Mesenchymal stem cell (in vitro differentiated cells and primary cell): ENCODE results near the gene CYP27B1. TPM values are rescaled to one million over a fixed set of nuclear protein-coding genes. Genes with fewer than 3 reads are reported as not detected.

ENCODE experiments used
- DNase-seq: peaks from one replicate; pipeline ENCODE4 v3.0.0-alpha.2; 2013
- H2AFZ ChIP-seq: one replicate; pipeline ENCODE4 v1.6.1; 2013; ENCODE audit warnings: low read depth, mild to moderate bottlenecking, control low read depth, inconsistent platforms, low read length, moderate library complexity
- H2AK5ac ChIP-seq: 2 replicates; pipeline ENCODE4 v1.6.1; 2013; ENCODE audit warnings: low read length, moderate library complexity, mild to moderate bottlenecking, inconsistent platforms; ENCODE audit not compliant: severe bottlenecking
- H2BK120ac ChIP-seq: one replicate; pipeline ENCODE4 v1.6.1; 2013; ENCODE audit warnings: low read depth, mild to moderate bottlenecking, inconsistent platforms, low read length, moderate library complexity
- H2BK12ac ChIP-seq, 2 experiments: one replicate each; pipeline ENCODE4 v1.6.1; 2013; ENCODE audit warnings: inconsistent platforms in 2 of 2, low read length in 2 of 2, mild to moderate bottlenecking in 2 of 2, moderate library complexity in 2 of 2, control low read depth in 1 of 2
- H2BK15ac ChIP-seq: one replicate; pipeline ENCODE4 v1.6.1; 2013; ENCODE audit warnings: mild to moderate bottlenecking, low read depth, inconsistent platforms; ENCODE audit not compliant: poor library complexity, severe bottlenecking
- H2BK5ac ChIP-seq: 2 replicates; pipeline ENCODE4 v1.6.1; 2013; ENCODE audit warnings: low read depth, mild to moderate bottlenecking, low read length, control low read depth, inconsistent platforms; ENCODE audit not compliant: poor library complexity, severe bottlenecking
- H3K14ac ChIP-seq, 2 experiments: one replicate each; pipeline ENCODE4 v1.6.1; 2013; ENCODE audit warnings: inconsistent platforms in 2 of 2, low read length in 2 of 2, control low read depth in 1 of 2, mild to moderate bottlenecking in 1 of 2, moderate library complexity in 1 of 2
- H3K18ac ChIP-seq, 2 experiments: one replicate each; pipeline ENCODE4 v1.6.1; 2013; ENCODE audit warnings: inconsistent platforms in 2 of 2, low read length in 2 of 2, control low read depth in 1 of 2, low read depth in 1 of 2, mild to moderate bottlenecking in 1 of 2
- H3K23ac ChIP-seq, 2 experiments: one replicate each; pipeline ENCODE4 v1.6.1; 2013; ENCODE audit warnings: inconsistent platforms in 2 of 2, low read length in 2 of 2, mild to moderate bottlenecking in 2 of 2, moderate library complexity in 2 of 2, control low read depth in 1 of 2
- H3K27ac ChIP-seq: 2 replicates; pipeline ENCODE4 v1.5.1; 2013; ENCODE audit warnings: mild to moderate bottlenecking, moderate library complexity, low read length, control low read depth, inconsistent platforms; ENCODE audit not compliant: poor library complexity, severe bottlenecking
- H3K27me3 ChIP-seq, 2 experiments: 2 replicates each; pipeline versions ENCODE4 v1.6.1 to v1.7.0; 2013; ENCODE audit warnings: low read length in 2 of 2, mild to moderate bottlenecking in 2 of 2, moderate library complexity in 2 of 2, control low read depth in 1 of 2, inconsistent platforms in 1 of 2; ENCODE audit not compliant: control insufficient read depth in 1 of 2, insufficient read depth in 1 of 2
- H3K36me3 ChIP-seq, 2 experiments: 2 replicates each; pipeline versions ENCODE4 v1.6.1 to v1.7.0; 2013; ENCODE audit warnings: low read length in 2 of 2, control low read depth in 1 of 2, inconsistent platforms in 1 of 2, low read depth in 1 of 2, mild to moderate bottlenecking in 1 of 2; ENCODE audit not compliant: insufficient read depth in 2 of 2, control insufficient read depth in 1 of 2
- H3K4ac ChIP-seq, 2 experiments: one replicate each; pipeline ENCODE4 v1.6.1; 2013; ENCODE audit warnings: inconsistent platforms in 2 of 2, low read length in 2 of 2, mild to moderate bottlenecking in 2 of 2, moderate library complexity in 2 of 2, control low read depth in 1 of 2, low read depth in 1 of 2
- H3K4me1 ChIP-seq: 2 replicates; pipeline ENCODE4 v1.6.1; 2013; ENCODE audit warnings: low read depth, low read length, control low read depth; ENCODE audit not compliant: control insufficient read depth, insufficient read depth
- H3K4me2 ChIP-seq: 2 replicates; pipeline ENCODE4 v1.6.1; 2013; ENCODE audit warnings: low read length, mild to moderate bottlenecking, inconsistent platforms; ENCODE audit not compliant: poor library complexity, severe bottlenecking
- H3K4me3 ChIP-seq, 2 experiments: 2 replicates each; pipeline versions ENCODE4 v1.5.1 to v1.7.0; 2013; ENCODE audit warnings: low read length in 2 of 2, mild to moderate bottlenecking in 2 of 2, control low read depth in 1 of 2, low read depth in 1 of 2; ENCODE audit not compliant: insufficient read depth in 1 of 2
- H3K79me1 ChIP-seq: replicated peaks from 2 replicates; pipeline ENCODE4 v1.6.1; 2013; ENCODE audit warnings: mild to moderate bottlenecking, control low read depth, low read length, inconsistent platforms; ENCODE audit not compliant: poor library complexity, severe bottlenecking
- H3K9ac ChIP-seq: 2 replicates; pipeline ENCODE4 v1.7.0; 2013; ENCODE audit warnings: mild to moderate bottlenecking, low read length, moderate library complexity
- H3K9me3 ChIP-seq: 2 replicates; pipeline ENCODE4 v1.7.0; 2013; ENCODE audit warnings: mild to moderate bottlenecking, low read length; ENCODE audit not compliant: control insufficient read depth
- H4K8ac ChIP-seq: one replicate; pipeline ENCODE4 v1.6.1; 2013; ENCODE audit warnings: inconsistent platforms, mild to moderate bottlenecking, low read length, moderate library complexity
- H4K91ac ChIP-seq: one replicate; pipeline ENCODE4 v1.6.1; 2013; ENCODE audit warnings: mild to moderate bottlenecking, low read length, inconsistent platforms
- WGBS: methylation state at CpG from one replicate; pipeline ENCODE4 v1.1.7; 2013; ENCODE audit warnings: mixed read lengths; 5-methylcytosine and 5-hydroxymethylcytosine counted together
- polyA plus RNA-seq, 2 experiments: library from polyadenylated mRNA; stranded (reverse); fragments of 200-250 nt; gene quantifications; one replicate each; pipeline ENCODE4 v1.2.3, GENCODE V29; 2013

CYP27B1 gene
- 0.32 TPM for polyA plus RNA-seq (2013, experiment 1 of 2)
- polyA plus RNA-seq (2013, experiment 2 of 2), result 0.29 TPM

GRCh38 chr12:57766464-57767304 lies at the start of gene CYP27B1:
Gene CYP27B1 (minus strand): TSS chr12:57767078. CDS start chr12:57767041, 37 bp downstream.
- no peak within 1 kb of the TSS for H2BK5ac ChIP-seq
- H3K23ac ChIP-seq, result peak within 1 kb of the TSS in 1 of 2 experiments; percentile 60
- peaks cover 21 to 30% of the 10 kb centered on the region in 2 experiments for H3K36me3 ChIP-seq
- no peak within 1 kb of the TSS for H2AFZ ChIP-seq
- peaks cover 9% of the 10 kb centered on the region for H3K79me1 ChIP-seq
- H4K91ac ChIP-seq, result no peak within 1 kb of the TSS
- H3K27me3 ChIP-seq, result peaks cover 50 to 56% of the 10 kb centered on the region in 2 experiments
- H2BK12ac ChIP-seq, result peak within 1 kb of the TSS in 1 of 2 experiments; percentile 25
- H3K9me3 ChIP-seq, result no peaks in the 10 kb centered on the region
- 4% methylated on average over 37 of the region's 38 CpGs for WGBS
- H3K18ac ChIP-seq, result peak within 1 kb of the TSS in 1 of 2 experiments; percentile 22
- H3K4me1 ChIP-seq, result peaks cover 32% of the 10 kb centered on the region
- H2AK5ac ChIP-seq, result no peak within 1 kb of the TSS
- H3K27ac ChIP-seq, result no peak within 1 kb of the TSS
- DNase-seq, result no peak
- H4K8ac ChIP-seq, result no peak within 1 kb of the TSS
- H2BK120ac ChIP-seq, result no peak within 1 kb of the TSS
- no peak within 1 kb of the TSS for H3K14ac ChIP-seq
- H2BK15ac ChIP-seq, result peak within 1 kb of the TSS; percentile 20
- H3K4ac ChIP-seq, result no peak within 1 kb of the TSS
- H3K4me2 ChIP-seq, result peak within 1 kb of the TSS; percentile 50
- H3K4me3 ChIP-seq, result peak within 1 kb of the TSS; percentile 3 to 73
- H3K9ac ChIP-seq, result peak within 1 kb of the TSS; percentile 31

GRCh38 chr12:57816001-57816854 lies 49.4 kb upstream of the CYP27B1 start:
- no peak overlapping the region for H2BK12ac ChIP-seq
- no peak overlapping the region for H3K9ac ChIP-seq
- H3K4ac ChIP-seq, result no peak overlapping the region
- H3K4me3 ChIP-seq, result no peak overlapping the region
- no peak overlapping the region for H2AK5ac ChIP-seq
- no peak overlapping the region for H2AFZ ChIP-seq
- H3K27ac ChIP-seq, result no peak overlapping the region
- peaks cover 5% of the 10 kb centered on the region for H3K79me1 ChIP-seq
- H3K18ac ChIP-seq, result no peak overlapping the region
- H2BK120ac ChIP-seq, result no peak overlapping the region
- H2BK15ac ChIP-seq, result no peak overlapping the region
- H3K23ac ChIP-seq, result no peak overlapping the region
- H3K36me3 ChIP-seq, result peaks cover 54 to 77% of the 10 kb centered on the region in 2 experiments
- H3K14ac ChIP-seq, result no peak overlapping the region
- H3K27me3 ChIP-seq, result no peaks in the 10 kb centered on the region
- no peak overlapping the region for H3K4me2 ChIP-seq
- H3K9me3 ChIP-seq, result no peaks in the 10 kb centered on the region
- H3K4me1 ChIP-seq, result peaks cover 8% of the 10 kb centered on the region
- WGBS, result 83% methylated on average over 2 of the region's 3 CpGs
- H4K8ac ChIP-seq, result no peak overlapping the region
- DNase-seq, result no peak
- H4K91ac ChIP-seq, result peak overlapping the region; percentile 25
- no peak overlapping the region for H2BK5ac ChIP-seq

GRCh38 chr12:57815177-57816000 lies 48.5 kb upstream of the CYP27B1 start:
- no peak overlapping the region for H2BK15ac ChIP-seq
- no peak overlapping the region for H3K14ac ChIP-seq
- H3K9me3 ChIP-seq, result no peaks in the 10 kb centered on the region
- H3K18ac ChIP-seq, result peak overlapping the region in 1 of 2 experiments; percentile 18
- peaks cover 8% of the 10 kb centered on the region for H3K4me1 ChIP-seq
- H2BK120ac ChIP-seq, result no peak overlapping the region
- H3K27me3 ChIP-seq, result no peaks in the 10 kb centered on the region
- no peak overlapping the region for H2BK5ac ChIP-seq
- 72% methylated on average over 12 of the region's 13 CpGs for WGBS
- no peak overlapping the region for H3K9ac ChIP-seq
- H2BK12ac ChIP-seq, result peak overlapping the region in 1 of 2 experiments; percentile 11
- H4K91ac ChIP-seq, result peak overlapping the region; percentile 25
- H4K8ac ChIP-seq, result peak overlapping the region; percentile 45
- peaks cover 52 to 77% of the 10 kb centered on the region in 2 experiments for H3K36me3 ChIP-seq
- no peak overlapping the region for H3K4ac ChIP-seq
- no peak overlapping the region for H3K23ac ChIP-seq
- H3K4me2 ChIP-seq, result no peak overlapping the region
- no peak overlapping the region for H3K27ac ChIP-seq
- no peak overlapping the region for H2AK5ac ChIP-seq
- H3K4me3 ChIP-seq, result no peak overlapping the region
- no peak overlapping the region for H2AFZ ChIP-seq
- DNase-seq, result no peak
- H3K79me1 ChIP-seq, result peaks cover 3% of the 10 kb centered on the region
